HEK293 (cell line): Measurements from ENCODE around the gene DPY19L3.

ENCODE experiments used
- CTCF ChIA-PET: fragments of 350-600 bp; formaldehyde crosslinking; extraction: SDS; loops from one replicate; lab custom pipeline; 2021; ENCODE audit warnings: antibody characterized with exemption; lab: Yijun Ruan, JAX
- POLR2A ChIA-PET: fragments of 300-600 bp; formaldehyde crosslinking; extraction: SDS; loops from one replicate; lab custom pipeline; 2020; ENCODE audit warnings: antibody characterized with exemption, inconsistent platforms; lab: Yijun Ruan, JAX
- H3K27ac ChIP-seq: fragments of 200-500 bp; sonication (Bioruptor generic); 2 replicates; pipeline ENCODE4 v1.5.1; 2014; ENCODE audit warnings: low read depth, low read length, control low read depth, inconsistent platforms; ENCODE audit errors: extremely low read depth
- H3K36me3 ChIP-seq, 2 experiments: fragments of 200-500 bp in 1 of 2; sonication (Bioruptor generic) in 1 of 2; 1 replicate in 1 of 2; 2 replicates in 1 of 2; pipeline ENCODE4 v1.5.1; 2014 to 2017; ENCODE audit warnings: inconsistent platforms in 2 of 2, low read length in 2 of 2; ENCODE audit not compliant: control insufficient read depth in 2 of 2, insufficient read depth in 1 of 2
- H3K4me1 ChIP-seq: fragments of 200-500 bp; sonication (Bioruptor generic); 2 replicates; pipeline ENCODE4 v1.5.1; 2014; ENCODE audit warnings: mild to moderate bottlenecking, low read length, inconsistent platforms; ENCODE audit not compliant: control insufficient read depth, insufficient read depth
- H3K4me3 ChIP-seq: 2 replicates; pipeline ENCODE4 v1.5.1; 2011; ENCODE audit warnings: low read depth, mild to moderate bottlenecking, control low read depth, low read length, moderate library complexity
- H3K9me3 ChIP-seq: fragments of 200-500 bp; sonication (Bioruptor generic); 2 replicates; pipeline ENCODE4 v1.5.1; 2014; ENCODE audit warnings: low read depth, low read length, inconsistent platforms; ENCODE audit not compliant: control insufficient read depth, insufficient read depth
- ZBTB11 ChIP-seq: fragments of 450-650 bp; formaldehyde crosslinking; conservative IDR thresholded peaks from 2 replicates; pipeline ENCODE4 v1.5.1; 2016; ENCODE audit warnings: low read depth, missing biosample characterization, missing genetic modification characterization
- ZNF174 ChIP-seq: fragments of 450-650 bp; formaldehyde crosslinking; IDR thresholded peaks from 2 replicates; pipeline ENCODE4 v1.5.0; 2017; ENCODE audit warnings: missing biosample characterization, mild to moderate bottlenecking, missing genetic modification characterization
- ZNF184 ChIP-seq: fragments of 450-650 bp; IDR thresholded peaks from 2 replicates; pipeline ENCODE4 v1.5.1; 2018; ENCODE audit warnings: missing biosample characterization, mild to moderate bottlenecking, missing genetic modification characterization
- ZNF2 ChIP-seq: fragments of 450-650 bp; formaldehyde crosslinking; IDR thresholded peaks from 2 replicates; pipeline ENCODE4 v1.5.1; 2016; ENCODE audit warnings: missing biosample characterization, missing genetic modification characterization
- ZNF311 ChIP-seq: fragments of 450-650 bp; formaldehyde crosslinking; IDR thresholded peaks from 2 replicates; pipeline ENCODE4 v1.5.1; 2017; ENCODE audit warnings: missing biosample characterization, missing genetic modification characterization, borderline replicate concordance
- ZNF518A ChIP-seq: fragments of 450-650 bp; formaldehyde crosslinking; conservative IDR thresholded peaks from 2 replicates; pipeline ENCODE4 v1.5.1; 2016; ENCODE audit warnings: low read depth, missing biosample characterization, missing genetic modification characterization
- ZNF548 ChIP-seq: fragments of 450-650 bp; formaldehyde crosslinking; IDR thresholded peaks from 2 replicates; pipeline ENCODE4 v1.5.1; 2016; ENCODE audit warnings: missing biosample characterization, missing genetic modification characterization
- ZNF560 ChIP-seq: fragments of 450-650 bp; formaldehyde crosslinking; IDR thresholded peaks from 2 replicates; pipeline ENCODE4 v1.5.1; 2017; ENCODE audit warnings: missing biosample characterization, missing genetic modification characterization, borderline replicate concordance
- ZNF580 ChIP-seq: fragments of 450-650 bp; formaldehyde crosslinking; IDR thresholded peaks from 2 replicates; pipeline ENCODE4 v1.5.1; 2016; ENCODE audit warnings: missing biosample characterization, missing genetic modification characterization
- ZNF585B ChIP-seq: fragments of 450-650 bp; formaldehyde crosslinking; IDR thresholded peaks from 2 replicates; pipeline ENCODE4 v1.5.1; 2016; ENCODE audit warnings: missing biosample characterization, missing genetic modification characterization
- ZNF621 ChIP-seq: fragments of 450-650 bp; formaldehyde crosslinking; IDR thresholded peaks from 2 replicates; pipeline ENCODE4 v1.5.1; 2017; ENCODE audit warnings: missing biosample characterization, missing genetic modification characterization
- ZNF677 ChIP-seq: fragments of 450-650 bp; IDR thresholded peaks from 2 replicates; pipeline ENCODE4 v1.5.0; 2018; ENCODE audit warnings: missing biosample characterization, mild to moderate bottlenecking, missing genetic modification characterization, moderate library complexity
- TF ChIP-seq, protein P1 (sequence below): fragments of 450-650 bp; formaldehyde crosslinking; IDR thresholded peaks from 2 replicates; pipeline ENCODE4 v1.5.1; 2016; ENCODE audit warnings: missing biosample characterization, missing genetic modification characterization
- TF ChIP-seq, protein P2 (sequence below): fragments of 450-650 bp; formaldehyde crosslinking; IDR thresholded peaks from 2 replicates; pipeline ENCODE4 v1.5.1; 2016; ENCODE audit warnings: missing biosample characterization, missing genetic modification characterization

Gene DPY19L3

DNA sequence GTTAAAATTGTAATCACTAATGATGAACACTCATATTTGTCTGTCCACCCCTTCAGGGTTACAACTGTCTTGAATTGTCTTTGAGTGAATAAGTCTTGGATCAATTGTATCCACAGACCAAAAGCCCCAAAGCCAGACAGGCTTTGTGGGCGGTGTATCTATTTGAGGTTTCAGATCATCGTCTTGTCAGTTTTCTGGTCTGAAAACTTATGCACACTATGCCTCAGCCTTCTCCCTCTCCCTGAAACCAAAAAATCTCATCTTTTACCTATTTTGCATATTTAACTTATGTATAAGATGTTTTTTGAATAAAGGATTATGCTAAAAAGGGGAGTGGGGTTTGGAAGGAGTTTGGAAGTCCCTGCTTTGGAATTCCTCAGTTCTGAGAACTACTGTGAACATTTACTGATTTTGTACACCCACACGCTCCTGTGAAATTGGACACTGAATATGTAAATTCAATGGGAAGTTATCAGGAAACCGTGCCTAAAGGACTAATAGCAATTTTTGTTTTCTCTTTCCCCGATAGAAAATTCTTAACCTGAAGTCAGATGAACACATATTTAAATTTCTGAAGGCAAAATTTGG, 52.1 kb downstream of the DPY19L3 start:
- no peaks in the 10 kb centered on the region for H3K4me1 ChIP-seq
- no peak overlapping the region for H3K4me3 ChIP-seq
- peaks cover 33 to 85% of the 10 kb centered on the region in 2 experiments for H3K36me3 ChIP-seq
- H3K27ac ChIP-seq, result no peak overlapping the region
- TF ChIP-seq ZNF560 (tag by site-specific recombination) (no peak), ZNF311 (tag by site-specific recombination) (no peak), ZNF677 (tag by site-specific recombination) (no peak), ZNF174 (tag by site-specific recombination) (no peak), ZNF585B (tag by site-specific recombination) (no peak), ZNF621 (no peak), ZNF518A (tag by site-specific recombination) (no peak), ZBTB11 (tag by site-specific recombination) (no peak), ZNF184 (no peak), ZNF2 (tag by site-specific recombination) (no peak), ZNF580 (no peak), ZNF548 (tag by site-specific recombination) (no peak)
- TF ChIP-seq, protein P1, sequence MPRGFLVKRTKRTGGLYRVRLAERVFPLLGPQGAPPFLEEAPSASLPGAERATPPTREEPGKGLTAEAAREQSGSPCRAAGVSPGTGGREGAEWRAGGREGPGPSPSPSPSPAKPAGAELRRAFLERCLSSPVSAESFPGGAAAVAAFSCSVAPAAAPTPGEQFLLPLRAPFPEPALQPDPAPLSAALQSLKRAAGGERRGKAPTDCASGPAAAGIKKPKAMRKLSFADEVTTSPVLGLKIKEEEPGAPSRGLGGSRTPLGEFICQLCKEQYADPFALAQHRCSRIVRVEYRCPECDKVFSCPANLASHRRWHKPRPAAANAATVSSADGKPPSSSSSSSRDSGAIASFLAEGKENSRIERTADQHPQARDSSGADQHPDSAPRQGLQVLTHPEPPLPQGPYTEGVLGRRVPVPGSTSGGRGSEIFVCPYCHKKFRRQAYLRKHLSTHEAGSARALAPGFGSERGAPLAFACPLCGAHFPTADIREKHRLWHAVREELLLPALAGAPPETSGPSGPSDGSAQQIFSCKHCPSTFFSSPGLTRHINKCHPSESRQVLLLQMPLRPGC (tag by site-specific recombination), result no peak
- TF ChIP-seq, protein P2, sequence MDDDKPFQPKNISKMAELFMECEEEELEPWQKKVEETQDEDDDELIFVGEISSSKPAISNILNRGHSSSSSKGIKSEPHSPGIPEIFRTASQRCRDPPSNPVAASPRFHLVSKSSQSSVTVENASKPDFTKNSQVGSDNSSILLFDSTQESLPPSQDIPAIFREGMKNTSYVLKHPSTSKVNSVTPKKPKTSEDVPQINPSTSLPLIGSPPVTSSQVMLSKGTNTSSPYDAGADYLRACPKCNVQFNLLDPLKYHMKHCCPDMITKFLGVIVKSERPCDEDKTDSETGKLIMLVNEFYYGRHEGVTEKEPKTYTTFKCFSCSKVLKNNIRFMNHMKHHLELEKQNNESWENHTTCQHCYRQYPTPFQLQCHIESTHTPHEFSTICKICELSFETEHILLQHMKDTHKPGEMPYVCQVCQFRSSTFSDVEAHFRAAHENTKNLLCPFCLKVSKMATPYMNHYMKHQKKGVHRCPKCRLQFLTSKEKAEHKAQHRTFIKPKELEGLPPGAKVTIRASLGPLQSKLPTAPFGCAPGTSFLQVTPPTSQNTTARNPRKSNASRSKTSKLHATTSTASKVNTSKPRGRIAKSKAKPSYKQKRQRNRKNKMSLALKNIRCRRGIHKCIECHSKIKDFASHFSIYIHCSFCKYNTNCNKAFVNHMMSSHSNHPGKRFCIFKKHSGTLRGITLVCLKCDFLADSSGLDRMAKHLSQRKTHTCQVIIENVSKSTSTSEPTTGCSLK (tag by site-specific recombination), result no peak
- ChIA-PET CTCF (interaction anchor here (0.7 kb wide), 1 partner anchor 8 kb away, joined by 3 read pairs; no protein-coding TSS in a partner anchor), POLR2A (no interaction called here)
- H3K9me3 ChIP-seq, result no peaks in the 10 kb centered on the region
